ENCODE measurements around the gene ADCK2. TPM values are rescaled to one million over a fixed set of nuclear protein-coding genes. Genes with fewer than 3 reads are reported as not detected.
"Not testable (repeated sequence)": the region's sequence is repeated elsewhere in the genome, so short reads cannot be mapped to it uniquely, and the experiment has no call there.

The ADCK2 gene
- total RNA-seq, 1 donor: 14.5 TPM

GRCh38 chr7:140656548-140657515 lies 15.9 kb upstream of the ADCK2 start:
- Histone ChIP-seq H3K4me1 (ENCODE audit: insufficient read depth, low read length) (peaks cover 18% of the 10 kb centered on the region), H3K4me3 (ENCODE audit: low read length) (no peak overlapping the region), H3K27me3 (ENCODE audit: insufficient read depth, low read length) (peaks cover 2% of the 10 kb centered on the region), H3K9me3 (ENCODE audit: low read depth, low read length) (no peaks in the 10 kb centered on the region)

- no peak overlapping the region for H3K4me3 ChIP-seq (ENCODE audit: low read length)
- no peaks in the 10 kb centered on the region for H3K9me3 ChIP-seq (ENCODE audit: low read depth, low read length)
- peaks cover 2% of the 10 kb centered on the region for H3K27me3 ChIP-seq (ENCODE audit: insufficient read depth, low read length)
- peaks cover 18% of the 10 kb centered on the region for H3K4me1 ChIP-seq (ENCODE audit: insufficient read depth, low read length)
Observed at GRCh38 chr7:140657891-140658290, 14.9 kb upstream of the ADCK2 start.

- peaks cover 15% of the 10 kb centered on the region for H3K4me1 ChIP-seq (ENCODE audit: insufficient read depth, low read length)
- no peaks in the 10 kb centered on the region for H3K9me3 ChIP-seq (ENCODE audit: low read depth, low read length)
- no peak overlapping the region for H3K4me3 ChIP-seq (ENCODE audit: low read length)
- peaks cover 2% of the 10 kb centered on the region for H3K27me3 ChIP-seq (ENCODE audit: insufficient read depth, low read length)
Observed at GRCh38 chr7:140659856-140660255, 12.9 kb upstream of the ADCK2 start.

- H3K4me1 ChIP-seq (ENCODE audit: insufficient read depth, low read length): peaks cover 11% of the 10 kb centered on the region
- H3K9me3 ChIP-seq (ENCODE audit: low read depth, low read length): no peaks in the 10 kb centered on the region
- H3K4me3 ChIP-seq (ENCODE audit: low read length): no peak overlapping the region
- peaks cover 2% of the 10 kb centered on the region for H3K27me3 ChIP-seq (ENCODE audit: insufficient read depth, low read length)
Observed at GRCh38 chr7:140661124-140661523, 11.6 kb upstream of the ADCK2 start.

GRCh38 chr7:140662938-140663337 lies 9.8 kb upstream of the ADCK2 start:
- not testable (repeated sequence) for H3K4me1 ChIP-seq (ENCODE audit: insufficient read depth, low read length); H3K4me3 ChIP-seq (ENCODE audit: low read length); H3K9me3 ChIP-seq (ENCODE audit: low read depth, low read length); H3K27me3 ChIP-seq (ENCODE audit: insufficient read depth, low read length)

- H3K27me3 ChIP-seq (ENCODE audit: insufficient read depth, low read length): no peaks in the 10 kb centered on the region
- no peaks in the 10 kb centered on the region for H3K9me3 ChIP-seq (ENCODE audit: low read depth, low read length)
- H3K4me3 ChIP-seq (ENCODE audit: low read length): no peak overlapping the region
- peaks cover 6% of the 10 kb centered on the region for H3K4me1 ChIP-seq (ENCODE audit: insufficient read depth, low read length)
Observed at GRCh38 chr7:140667476-140667875, 5.3 kb upstream of the ADCK2 start.

- H3K4me1 ChIP-seq (ENCODE audit: insufficient read depth, low read length): peaks cover 12% of the 10 kb centered on the region
- H3K27me3 ChIP-seq (ENCODE audit: insufficient read depth, low read length): no peaks in the 10 kb centered on the region
- H3K4me3 ChIP-seq (ENCODE audit: low read length): no peak overlapping the region
- no peaks in the 10 kb centered on the region for H3K9me3 ChIP-seq (ENCODE audit: low read depth, low read length)
Observed at GRCh38 chr7:140668641-140669040, 4.1 kb upstream of the ADCK2 start.

GRCh38 chr7:140669352-140669751 lies 3.4 kb upstream of the ADCK2 start:
- Histone ChIP-seq H3K27me3 (ENCODE audit: insufficient read depth, low read length) (no peaks in the 10 kb centered on the region), H3K9me3 (ENCODE audit: low read depth, low read length) (no peaks in the 10 kb centered on the region), H3K4me3 (ENCODE audit: low read length) (no peak overlapping the region), H3K4me1 (ENCODE audit: insufficient read depth, low read length) (peaks cover 19% of the 10 kb centered on the region)

- not testable (repeated sequence) for H3K27me3 ChIP-seq (ENCODE audit: insufficient read depth, low read length); H3K9me3 ChIP-seq (ENCODE audit: low read depth, low read length); H3K4me3 ChIP-seq (ENCODE audit: low read length)
- peaks cover 24% of the 10 kb centered on the region for H3K4me1 ChIP-seq (ENCODE audit: insufficient read depth, low read length)
Observed at GRCh38 chr7:140669862-140670261, 2.9 kb upstream of the ADCK2 start.

- no peaks in the 10 kb centered on the region for H3K9me3 ChIP-seq (ENCODE audit: low read depth, low read length)
- H3K4me3 ChIP-seq (ENCODE audit: low read length): no peak overlapping the region
- H3K4me1 ChIP-seq (ENCODE audit: insufficient read depth, low read length): peaks cover 30% of the 10 kb centered on the region
- no peaks in the 10 kb centered on the region for H3K27me3 ChIP-seq (ENCODE audit: insufficient read depth, low read length)
Observed at GRCh38 chr7:140670343-140670935, 2.3 kb upstream of the ADCK2 start.

- Histone ChIP-seq H3K9me3 (ENCODE audit: low read depth, low read length) (no peaks in the 10 kb centered on the region), H3K4me1 (ENCODE audit: insufficient read depth, low read length) (peaks cover 45% of the 10 kb centered on the region), H3K27me3 (ENCODE audit: insufficient read depth, low read length) (no peaks in the 10 kb centered on the region), H3K4me3 (ENCODE audit: low read length) (no peak overlapping the region)
Observed at GRCh38 chr7:140671966-140672365, 779 bp upstream of the ADCK2 start.

- peaks cover 47% of the 10 kb centered on the region for H3K4me1 ChIP-seq (ENCODE audit: insufficient read depth, low read length)
- H3K9me3 ChIP-seq (ENCODE audit: low read depth, low read length): no peaks in the 10 kb centered on the region
- H3K27me3 ChIP-seq (ENCODE audit: insufficient read depth, low read length): no peaks in the 10 kb centered on the region
- peak overlapping the region; percentile 65 for H3K4me3 ChIP-seq (ENCODE audit: low read length)
Observed at GRCh38 chr7:140673063-140673773, 473 bp downstream of the ADCK2 start.

- Histone ChIP-seq H3K27me3 (ENCODE audit: insufficient read depth, low read length) (no peaks in the 10 kb centered on the region), H3K4me1 (ENCODE audit: insufficient read depth, low read length) (peaks cover 47% of the 10 kb centered on the region), H3K4me3 (ENCODE audit: low read length) (peak overlapping the region; percentile 65), H3K9me3 (ENCODE audit: low read depth, low read length) (no peaks in the 10 kb centered on the region)
Observed at GRCh38 chr7:140673774-140674155, 1.0 kb downstream of the ADCK2 start.

- no peaks in the 10 kb centered on the region for H3K9me3 ChIP-seq (ENCODE audit: low read depth, low read length)
- H3K4me3 ChIP-seq (ENCODE audit: low read length): no peak overlapping the region
- no peaks in the 10 kb centered on the region for H3K27me3 ChIP-seq (ENCODE audit: insufficient read depth, low read length)
- H3K4me1 ChIP-seq (ENCODE audit: insufficient read depth, low read length): peaks cover 47% of the 10 kb centered on the region
Observed at GRCh38 chr7:140674356-140674800, 1.6 kb downstream of the ADCK2 start.

Data from mononuclear cell (primary cell).